ENCODE measurements around the gene PHACTR1. TPM values are rescaled to one million over a fixed set of nuclear protein-coding genes. Genes with fewer than 3 reads are reported as not detected.

Gene PHACTR1
- total and polyA plus RNA-seq, 2 donors (not counting 1 experiment from before 2014, with no cell fraction given), result 0.60 to 1.2 TPM

- Histone ChIP-seq H3K27ac (ENCODE audit: insufficient read depth, low read length) (no peak overlapping the region), H3K79me2 (ENCODE audit: control insufficient read depth, insufficient read depth, low read length) (no peaks in the 10 kb centered on the region), H2AFZ (ENCODE audit: low read length) (no peak overlapping the region), H4K20me1 (ENCODE audit: control insufficient read depth, extremely low read depth, insufficient read depth, low read length) (no peaks in the 10 kb centered on the region), H3K9ac (ENCODE audit: insufficient read depth, low read length) (no peak overlapping the region), H3K4me3 (replicated peaks in 1 of 4; ENCODE audit: control extremely low read depth in 1 of 4, insufficient read depth in 1 of 4, low read depth in 3 of 4, low read length in 4 of 4) (no peak overlapping the region), H3K4me1 (ENCODE audit: control insufficient read depth, extremely low read depth, insufficient read depth, low read length) (no peaks in the 10 kb centered on the region), H3K9me3 (ENCODE audit: control insufficient read depth, insufficient read depth, low read depth, low read length) (no peaks in the 10 kb centered on the region), H3K4me2 (ENCODE audit: extremely low read depth, insufficient read depth, low read length) (no peak overlapping the region), H3K27me3 (ENCODE audit: control insufficient read depth, insufficient read depth, low read length) (no peaks in the 10 kb centered on the region), H3K36me3 (ENCODE audit: control insufficient read depth, insufficient read depth, low read length) (no peaks in the 10 kb centered on the region)
- TF ChIP-seq EZH2 (IDR thresholded peaks at IDR 0.05; ENCODE audit: low read length, missing control alignments), result no peak
- no peak for DNase-seq (ENCODE audit: low read depth in 2 of 2)
Measured at GRCh38 chr6:13216236-13217014, 499.9 kb downstream of the PHACTR1 start.

- Histone ChIP-seq H4K20me1 (ENCODE audit: control insufficient read depth, extremely low read depth, insufficient read depth, low read length) (no peaks in the 10 kb centered on the region), H3K36me3 (ENCODE audit: control insufficient read depth, insufficient read depth, low read length) (no peaks in the 10 kb centered on the region), H3K4me2 (ENCODE audit: extremely low read depth, insufficient read depth, low read length) (no peak overlapping the region), H2AFZ (ENCODE audit: low read length) (no peak overlapping the region), H3K4me3 (replicated peaks in 1 of 4; ENCODE audit: control extremely low read depth in 1 of 4, insufficient read depth in 1 of 4, low read depth in 3 of 4, low read length in 4 of 4) (no peak overlapping the region), H3K4me1 (ENCODE audit: control insufficient read depth, extremely low read depth, insufficient read depth, low read length) (no peaks in the 10 kb centered on the region), H3K9me3 (ENCODE audit: control insufficient read depth, insufficient read depth, low read depth, low read length) (no peaks in the 10 kb centered on the region), H3K9ac (ENCODE audit: insufficient read depth, low read length) (no peak overlapping the region), H3K27me3 (ENCODE audit: control insufficient read depth, insufficient read depth, low read length) (no peaks in the 10 kb centered on the region), H3K27ac (ENCODE audit: insufficient read depth, low read length) (no peak overlapping the region), H3K79me2 (ENCODE audit: control insufficient read depth, insufficient read depth, low read length) (no peaks in the 10 kb centered on the region)
- no peak for TF ChIP-seq EZH2 (IDR thresholded peaks at IDR 0.05; ENCODE audit: low read length, missing control alignments)
- TF ChIP-seq CTCF (conservative IDR thresholded peaks at IDR 0.05 in 1 of 2, IDR thresholded peaks at IDR 0.05 in 1 of 2; ENCODE audit: low read depth in 1 of 2, low read length in 2 of 2), result no peak
- DNase-seq (ENCODE audit: low read depth in 2 of 2), result peak in 1 of 2 donors; percentile 68
Measured at GRCh38 chr6:13217206-13217905, 500.8 kb downstream of the PHACTR1 start.

DNA sequence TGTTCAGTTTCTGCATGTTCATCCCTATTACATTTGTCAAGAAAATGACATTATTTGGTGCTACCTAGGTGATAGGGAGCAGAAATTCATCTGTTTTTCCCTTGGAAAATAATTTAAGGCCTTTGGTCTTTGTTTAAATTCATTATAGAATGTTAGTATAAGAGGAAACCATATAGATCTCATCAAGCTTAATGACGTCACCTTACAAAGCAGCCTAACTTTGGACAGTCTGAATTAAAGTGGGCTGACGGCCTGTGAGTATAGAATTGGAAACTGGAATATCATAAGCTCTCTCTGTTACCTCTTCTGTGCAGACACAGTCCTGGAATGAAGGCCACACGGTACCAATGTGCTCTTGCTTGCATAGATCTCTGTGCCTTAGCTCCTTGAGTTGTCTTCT, 503.7 kb downstream of the PHACTR1 start:
- Histone ChIP-seq H3K79me2 (ENCODE audit: control insufficient read depth, insufficient read depth, low read length) (no peaks in the 10 kb centered on the region), H3K4me3 (replicated peaks in 1 of 4; ENCODE audit: control extremely low read depth in 1 of 4, insufficient read depth in 1 of 4, low read depth in 3 of 4, low read length in 4 of 4) (no peak overlapping the region), H3K4me1 (ENCODE audit: control insufficient read depth, extremely low read depth, insufficient read depth, low read length) (no peaks in the 10 kb centered on the region), H3K36me3 (ENCODE audit: control insufficient read depth, insufficient read depth, low read length) (no peaks in the 10 kb centered on the region), H3K9me3 (ENCODE audit: control insufficient read depth, insufficient read depth, low read depth, low read length) (no peaks in the 10 kb centered on the region), H3K27me3 (ENCODE audit: control insufficient read depth, insufficient read depth, low read length) (no peaks in the 10 kb centered on the region), H2AFZ (ENCODE audit: low read length) (no peak overlapping the region), H3K4me2 (ENCODE audit: extremely low read depth, insufficient read depth, low read length) (no peak overlapping the region), H3K27ac (ENCODE audit: insufficient read depth, low read length) (no peak overlapping the region), H4K20me1 (ENCODE audit: control insufficient read depth, extremely low read depth, insufficient read depth, low read length) (no peaks in the 10 kb centered on the region), H3K9ac (ENCODE audit: insufficient read depth, low read length) (no peak overlapping the region)
- TF ChIP-seq CTCF (conservative IDR thresholded peaks at IDR 0.05 in 1 of 2, IDR thresholded peaks at IDR 0.05 in 1 of 2; ENCODE audit: low read depth in 1 of 2, low read length in 2 of 2) (no peak), EZH2 (IDR thresholded peaks at IDR 0.05; ENCODE audit: low read length, missing control alignments) (no peak)
- DNase-seq (ENCODE audit: low read depth in 2 of 2), result no peak

Measured in fibroblast of lung (primary cell).